Head of caudate nucleus (tissue), 42 donors: ENCODE data around the gene NOL9.
A peak's percentile ranks its signal among the peaks of the same experiment; 100 is the strongest.
"Not testable (repeated sequence)": the region's sequence is repeated elsewhere in the genome, so short reads cannot be mapped to it uniquely, and the experiment has no call there.

ENCODE experiments used
- DNase-seq, 42 donors: peaks; one replicate each; pipeline versions ENCODE4 v3.0.0 to v3.0.0-alpha.2; 2020 to 2021; ENCODE audit warnings: mixed read lengths in 7 of 42
- intact Hi-C: fragments of 100-400 bp; cut with DNase I; formaldehyde crosslinking; loops from one replicate; pipeline ENCODE4 v1.15.0; 2022

The NOL9 gene

DNA sequence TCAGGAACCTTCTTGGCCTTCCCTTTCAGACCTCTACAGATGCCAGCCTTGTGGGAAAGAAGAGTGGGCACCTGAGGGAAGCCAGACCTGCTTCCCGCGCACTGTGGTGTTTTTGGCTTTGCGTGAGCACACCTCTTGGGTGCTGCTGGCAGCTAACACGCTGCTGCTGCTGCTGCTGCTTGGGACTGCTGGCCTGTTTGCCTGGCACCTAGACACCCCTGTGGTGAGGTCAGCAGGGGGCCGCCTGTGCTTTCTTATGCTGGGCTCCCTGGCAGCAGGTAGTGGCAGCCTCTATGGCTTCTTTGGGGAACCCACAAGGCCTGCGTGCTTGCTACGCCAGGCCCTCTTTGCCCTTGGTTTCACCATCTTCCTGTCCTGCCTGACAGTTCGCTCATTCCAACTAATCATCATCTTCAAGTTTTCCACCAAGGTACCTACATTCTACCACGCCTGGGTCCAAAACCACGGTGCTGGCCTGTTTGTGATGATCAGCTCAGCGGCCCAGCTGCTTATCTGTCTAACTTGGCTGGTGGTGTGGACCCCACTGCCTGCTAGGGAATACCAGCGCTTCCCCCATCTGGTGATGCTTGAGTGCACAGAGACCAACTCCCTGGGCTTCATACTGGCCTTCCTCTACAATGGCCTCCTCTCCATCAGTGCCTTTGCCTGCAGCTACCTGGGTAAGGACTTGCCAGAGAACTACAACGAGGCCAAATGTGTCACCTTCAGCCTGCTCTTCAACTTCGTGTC, 24.5 kb upstream of the NOL9 start:
- DNase-seq: no peak
- intact Hi-C loops: no loop called here

DNA sequence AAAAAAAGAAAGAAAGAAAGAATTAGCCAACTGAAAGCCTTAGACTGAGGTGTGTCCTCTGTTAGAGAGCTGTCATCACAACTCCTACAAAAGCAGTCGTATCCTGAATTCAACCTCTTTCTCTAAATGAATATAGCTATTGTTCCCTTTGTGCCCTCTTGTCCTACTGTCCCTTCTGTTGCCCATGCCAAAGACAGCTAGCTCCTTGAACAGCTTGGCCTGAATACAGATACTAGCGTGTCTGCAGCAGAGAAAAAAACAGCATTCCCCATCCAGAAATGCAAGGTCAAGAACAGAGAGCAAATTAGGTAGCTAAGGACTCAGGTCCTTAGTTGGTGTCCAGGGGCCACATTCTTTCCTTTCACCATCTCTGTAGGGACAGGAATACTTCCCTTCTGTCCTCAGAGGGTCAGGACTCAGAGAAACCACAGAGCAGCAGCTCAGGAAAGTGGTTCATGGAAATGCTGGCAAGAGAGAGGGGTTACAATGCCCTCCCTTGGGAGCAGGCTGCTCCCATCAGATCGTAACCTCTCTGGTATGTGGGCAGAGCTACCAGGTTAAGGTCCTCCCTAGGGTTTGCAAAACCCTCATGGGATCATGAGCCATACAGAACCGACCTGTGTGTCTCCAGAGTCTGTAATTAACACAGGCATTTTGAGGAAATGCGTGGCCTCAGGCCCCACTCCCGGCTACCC, 23.7 kb upstream of the NOL9 start:
- DNase-seq: no peak
- intact Hi-C loops: no loop called here

DNA sequence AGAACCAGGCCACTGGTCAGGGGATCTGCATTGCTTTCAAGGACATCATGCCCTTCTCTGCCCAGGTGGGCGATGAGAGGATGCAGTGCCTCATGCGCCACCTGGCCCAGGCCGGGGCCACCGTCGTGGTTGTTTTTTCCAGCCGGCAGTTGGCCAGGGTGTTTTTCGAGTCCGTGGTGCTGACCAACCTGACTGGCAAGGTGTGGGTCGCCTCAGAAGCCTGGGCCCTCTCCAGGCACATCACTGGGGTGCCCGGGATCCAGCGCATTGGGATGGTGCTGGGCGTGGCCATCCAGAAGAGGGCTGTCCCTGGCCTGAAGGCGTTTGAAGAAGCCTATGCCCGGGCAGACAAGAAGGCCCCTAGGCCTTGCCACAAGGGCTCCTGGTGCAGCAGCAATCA, 20.5 kb upstream of the NOL9 start:
- intact Hi-C loops: no loop called here
- DNase-seq: no peak

DNA sequence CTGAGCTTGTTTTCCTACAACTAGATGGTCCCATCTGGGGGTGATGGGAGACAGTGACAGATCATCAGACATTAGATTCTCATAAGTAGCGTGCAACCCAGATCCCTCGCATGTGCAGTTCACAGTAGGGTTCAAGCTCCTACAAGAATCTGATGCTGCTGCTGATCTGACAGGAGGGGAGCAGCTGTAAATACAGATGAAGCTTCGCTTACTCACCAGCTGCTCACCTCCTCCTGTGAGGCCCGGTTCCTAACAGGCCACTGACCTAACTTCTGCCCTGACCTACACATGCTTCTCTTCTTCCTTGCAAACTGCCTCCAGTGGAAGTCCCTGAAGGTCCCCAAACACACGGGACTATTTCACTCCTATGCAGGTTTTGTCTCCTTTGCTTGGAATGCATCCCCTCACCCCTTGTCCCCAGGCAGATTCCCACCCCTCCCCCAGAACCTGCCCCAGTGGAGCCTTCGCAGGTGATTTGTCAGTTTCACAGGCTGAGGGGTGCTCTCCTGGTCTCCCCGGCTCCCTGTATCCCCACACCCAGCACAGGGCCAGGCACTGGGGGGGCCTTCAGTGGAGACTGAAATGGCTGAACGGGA, 19.8 kb upstream of the NOL9 start:
- DNase-seq: no peak
- intact Hi-C loops: no loop called here

GRCh38 chr1:6572653-6573383, 18.5 kb upstream of the NOL9 start:
- no peak for DNase-seq
- intact Hi-C loops: no loop called here

- no peak for DNase-seq
These were observed 16.7 kb upstream of the NOL9 start for GRCh38 chr1:6570987-6571386.

GRCh38 chr1:6570100-6570499, 15.8 kb upstream of the NOL9 start:
- intact Hi-C loops: no loop called here
- DNase-seq: no peak

More at GRCh38 chr1:6570987-6571386, 16.7 kb upstream of the NOL9 start:
- intact Hi-C loops: no loop called here

- no peak for DNase-seq
- intact Hi-C loops: no loop called here
These were observed 14.7 kb upstream of the NOL9 start for GRCh38 chr1:6569033-6569432.

DNA sequence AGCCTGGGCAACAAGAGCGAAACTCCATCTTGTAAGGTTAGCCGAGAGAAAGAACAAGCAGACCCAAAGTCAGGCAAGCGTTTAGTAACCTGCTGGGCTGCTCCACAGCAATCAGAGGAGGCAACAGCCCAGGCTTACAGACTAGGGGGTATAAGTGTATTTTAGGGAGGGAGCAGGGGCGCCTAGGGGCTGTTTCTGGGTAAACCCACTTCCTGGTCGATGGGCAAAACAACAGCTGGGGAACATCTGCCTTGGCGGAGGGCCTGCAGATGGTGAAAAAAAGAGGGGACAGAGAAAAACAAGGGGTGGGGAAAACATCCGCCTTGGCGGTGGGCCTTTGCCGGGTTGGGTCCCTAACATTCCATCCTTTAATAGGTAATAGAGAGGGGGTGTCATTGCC, 6.0 kb upstream of the NOL9 start:
- intact Hi-C loops: no loop called here
- no peak for DNase-seq

GRCh38 chr1:6559161-6559560, 4.8 kb upstream of the NOL9 start:
- not testable (repeated sequence) for DNase-seq
- intact Hi-C loops: loop anchor here (5.0 to 10.0 kb wide), 2 partner anchors 46 to 143 kb away; partner anchors contain the start of genes DNAJC11 and KLHL21

DNA sequence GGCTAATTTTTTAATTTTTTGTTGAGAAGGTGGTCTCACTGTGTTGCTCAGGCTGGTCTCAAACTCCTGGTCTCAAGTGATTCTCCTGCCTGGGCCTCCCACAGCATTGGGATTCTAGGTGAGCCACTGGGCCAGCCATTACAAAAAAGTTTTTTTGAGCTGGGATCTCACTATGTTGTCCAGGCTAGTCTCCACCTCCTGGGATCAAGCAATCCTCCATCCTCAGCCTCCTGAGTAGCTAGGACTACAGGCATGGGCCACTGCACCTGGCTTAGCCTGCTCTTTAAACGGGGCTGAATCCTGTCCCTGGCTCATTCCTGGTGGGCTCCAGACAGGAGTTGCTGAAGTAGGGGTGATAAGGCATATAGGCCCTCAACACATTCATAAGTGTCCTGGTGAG, 3.3 kb upstream of the NOL9 start:
- DNase-seq: no peak
- intact Hi-C loops: loop anchor here (5.0 to 10.0 kb wide), 2 partner anchors 47 to 145 kb away; partner anchors contain the start of genes DNAJC11 and KLHL21

DNA sequence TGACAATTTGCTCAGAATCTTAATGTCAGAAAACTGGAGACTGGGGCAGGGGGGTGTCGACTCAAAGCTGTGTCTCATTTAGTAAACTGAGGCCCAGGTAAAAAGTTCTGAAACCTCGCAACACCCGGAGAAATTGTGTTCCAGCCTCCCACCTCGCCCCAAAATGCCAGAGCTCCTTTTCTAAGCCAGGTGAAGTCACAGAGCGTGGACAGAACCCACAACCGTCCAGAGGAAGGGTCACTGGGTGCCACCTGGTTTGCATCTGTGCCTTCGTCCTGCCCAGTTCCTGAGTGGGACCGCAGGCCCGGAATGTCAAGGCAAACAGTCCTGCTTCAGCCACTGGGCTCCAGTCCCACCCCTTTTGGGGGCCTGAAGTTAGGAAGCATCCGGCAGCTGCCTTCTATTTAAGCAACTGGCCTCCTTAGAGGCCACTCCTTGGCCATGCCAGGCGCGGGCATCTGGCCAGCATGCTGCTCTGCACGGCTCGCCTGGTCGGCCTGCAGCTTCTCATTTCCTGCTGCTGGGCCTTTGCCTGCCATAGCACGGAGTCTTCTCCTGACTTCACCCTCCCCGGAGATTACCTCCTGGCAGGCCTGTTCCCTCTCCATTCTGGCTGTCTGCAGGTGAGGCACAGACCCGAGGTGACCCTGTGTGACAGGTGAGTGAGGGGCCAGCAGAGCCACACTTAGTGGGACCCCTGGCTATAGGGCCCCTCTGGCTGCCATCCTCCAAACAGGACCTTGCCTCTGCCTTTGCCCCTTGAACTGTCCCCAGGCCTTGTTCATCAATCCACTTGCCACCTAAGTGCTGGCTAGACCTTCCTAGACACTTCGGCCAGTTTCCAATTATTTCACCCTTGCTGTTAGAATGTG, 830 bp upstream of the NOL9 start, which contains the start of gene TAS1R1:
Gene TAS1R1, plus strand, starts transcription at position 401 of the 872 bp plus-strand sequence. Its CDS starts 67 bp downstream, at position 468.
- DNase-seq: peak in 39 of 42 donors; percentile 5 to 67 (median 37)
- intact Hi-C loops: loop anchor here (5.0 to 10.0 kb wide), 2 partner anchors 50 to 147 kb away; partner anchors contain the start of genes DNAJC11 and KLHL21

- DNase-seq: no peak
- intact Hi-C loops: no loop called here
These were observed 7.0 kb downstream of the NOL9 start for GRCh38 chr1:6547301-6547700.

DNA sequence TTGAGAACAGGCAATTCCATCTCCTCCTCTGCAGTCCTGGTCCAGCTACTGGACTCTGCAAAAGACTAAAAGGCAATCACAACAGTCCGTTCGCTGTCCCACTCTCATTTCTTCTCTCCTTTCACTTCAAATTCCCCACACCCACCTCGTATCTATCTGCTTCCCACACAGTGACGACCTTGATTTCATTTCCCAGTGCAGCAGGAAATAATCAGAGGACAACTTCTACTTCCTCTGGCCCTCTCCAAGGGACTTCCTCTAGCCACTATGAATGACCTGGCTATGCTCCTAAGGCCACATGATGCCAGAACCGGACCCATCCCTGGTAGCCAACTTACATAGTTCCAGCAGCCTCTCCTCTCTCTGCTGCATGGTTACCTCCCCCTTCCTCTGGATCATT, 8.0 kb downstream of the NOL9 start:
- intact Hi-C loops: no loop called here
- DNase-seq: no peak

GRCh38 chr1:6545276-6546112, 8.8 kb downstream of the NOL9 start:
- no peak for DNase-seq
- intact Hi-C loops: no loop called here

- intact Hi-C loops: no loop called here
- no peak for DNase-seq
These were observed 9.5 kb downstream of the NOL9 start for GRCh38 chr1:6544831-6545230.

DNA sequence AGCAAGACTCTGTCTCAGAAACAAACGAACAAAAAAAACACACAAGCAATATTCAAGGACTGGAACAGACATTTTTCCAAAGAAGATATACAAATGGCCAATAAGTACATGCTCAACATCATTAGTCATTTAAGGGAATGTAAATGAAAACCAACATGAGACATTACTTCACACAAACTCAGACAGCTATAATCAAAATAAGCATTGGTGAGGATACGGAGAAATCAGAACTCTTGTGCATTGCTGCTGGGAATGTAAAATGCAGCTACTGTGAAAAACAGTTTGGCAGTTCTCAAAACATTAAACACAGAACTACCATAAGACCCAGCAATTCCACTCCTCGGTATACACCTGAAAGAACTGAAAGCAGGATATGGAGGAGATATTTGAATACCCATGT, 15.4 kb downstream of the NOL9 start:
- intact Hi-C loops: no loop called here
- no peak for DNase-seq

DNA sequence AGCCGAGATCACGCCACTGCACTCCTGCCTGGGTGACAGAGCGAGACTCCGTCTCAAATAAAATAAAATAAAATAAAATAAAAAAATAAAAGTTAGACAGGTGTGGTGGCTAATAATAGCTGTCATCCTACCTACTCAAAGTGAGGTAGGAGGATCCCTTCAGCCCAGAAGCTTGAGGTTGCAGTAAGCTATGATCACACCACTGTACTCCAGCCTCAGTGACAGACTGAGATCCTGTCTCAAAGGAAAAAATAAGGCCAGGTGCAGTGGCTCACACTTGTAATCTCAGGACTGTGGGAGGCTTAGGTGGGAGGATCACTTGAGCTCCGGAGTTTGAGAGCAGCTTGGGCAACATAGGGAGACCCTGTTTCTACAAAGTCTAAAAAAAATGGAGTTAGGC, 18.0 kb downstream of the NOL9 start:
- intact Hi-C loops: no loop called here
- DNase-seq: peak in 5 of 42 donors; percentile 4 to 54 (median 44)
